ENCODE results near the gene JHY. TPM values are rescaled to one million over a fixed set of nuclear protein-coding genes. Genes with fewer than 3 reads are reported as not detected.

JHY gene
- total RNA-seq, 1 experiment from 2014 or later: 0.34 TPM

GRCh38 chr11:122871302-122871701, 11.3 kb upstream of the JHY start:
- Histone ChIP-seq H3K4me1 (0 out of 2 replicates have a peak, but pooled peaks cover 7% of the 10 kb centered on the region), H3K36me3 (ENCODE audit: control insufficient read depth, insufficient read depth, low read length) (no peaks in the 10 kb centered on the region), H3K9me3 (no peaks in the 10 kb centered on the region), H3K4me3 (ENCODE audit: low read depth, low read length) (no peak overlapping the region), H3K27me3 (replicated peaks; ENCODE audit: control insufficient read depth, insufficient read depth, low read length) (no peaks in the 10 kb centered on the region; the same call in 1 of the 2 replicates)
- intact Hi-C loops (cut with micrococcal nuclease; ENCODE audit: unreplicated experiment): no loop called here
- POLR2A ChIA-PET: no interaction called here
- no peak for DNase-seq
- no peak for TF ChIP-seq CTCF (IDR thresholded peaks at IDR 0.05; ENCODE audit: insufficient read depth in 1 of 2, low read depth in 1 of 2, low read length in 1 of 2, severe bottlenecking in 1 of 2, unreplicated experiment in 1 of 2)
- peaks cover 10% of the 10 kb centered on the region for H3K27me3 Mint-ChIP-seq (ENCODE audit: insufficient read depth, unreplicated experiment)
- H3K4me1 Mint-ChIP-seq (ENCODE audit: low read depth, unreplicated experiment): no peaks in the 10 kb centered on the region
- no peaks in the 10 kb centered on the region for H3K36me3 Mint-ChIP-seq (ENCODE audit: insufficient read depth, unreplicated experiment)
- BruUV-seq (replicated peaks): no TSS peak
- CTCF ChIA-PET: interaction anchor here (0.9 kb wide), 1 partner anchor 150 kb away, joined by 3 read pairs; no protein-coding TSS in a partner anchor
- no peak overlapping the region for H3K27ac Mint-ChIP-seq (ENCODE audit: unreplicated experiment)
- H3K4me3 Mint-ChIP-seq (ENCODE audit: unreplicated experiment): no peak overlapping the region
- no peaks in the 10 kb centered on the region for H3K9me3 Mint-ChIP-seq (ENCODE audit: unreplicated experiment)

DNA sequence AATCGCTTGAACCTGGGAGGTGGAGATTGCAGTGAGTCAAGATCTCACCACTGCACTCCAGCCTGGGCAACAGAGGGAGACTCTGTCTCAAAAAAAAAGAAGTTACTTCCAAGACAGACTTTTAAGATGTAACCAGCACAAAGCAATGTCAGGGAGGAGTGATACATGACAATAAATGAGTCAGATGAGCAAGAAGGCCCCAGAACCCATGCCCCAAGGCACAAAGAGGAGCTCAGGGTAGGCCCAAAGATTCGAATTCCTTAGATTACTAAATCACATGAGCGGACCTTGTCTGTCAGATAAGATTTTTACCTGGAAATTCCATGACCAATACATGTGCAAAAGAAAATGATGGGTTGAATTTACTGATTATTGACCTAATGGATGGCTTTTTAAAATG, 10.5 kb upstream of the JHY start:
- H3K9me3 Mint-ChIP-seq (ENCODE audit: unreplicated experiment): no peaks in the 10 kb centered on the region
- TF ChIP-seq CTCF (IDR thresholded peaks at IDR 0.05; ENCODE audit: insufficient read depth in 1 of 2, low read depth in 1 of 2, low read length in 1 of 2, severe bottlenecking in 1 of 2, unreplicated experiment in 1 of 2): no peak
- Histone ChIP-seq H3K9me3 (no peaks in the 10 kb centered on the region), H3K36me3 (ENCODE audit: control insufficient read depth, insufficient read depth, low read length) (no peaks in the 10 kb centered on the region), H3K4me3 (ENCODE audit: low read depth, low read length) (no peak overlapping the region), H3K4me1 (0 out of 2 replicates have a peak, but pooled peaks cover 7% of the 10 kb centered on the region), H3K27me3 (replicated peaks; ENCODE audit: control insufficient read depth, insufficient read depth, low read length) (no peaks in the 10 kb centered on the region; the same call in 1 of the 2 replicates)
- DNase-seq: peak; percentile 38 to 56
- H3K27me3 Mint-ChIP-seq (ENCODE audit: insufficient read depth, unreplicated experiment): peaks cover 10% of the 10 kb centered on the region
- H3K36me3 Mint-ChIP-seq (ENCODE audit: insufficient read depth, unreplicated experiment): no peaks in the 10 kb centered on the region
- no peaks in the 10 kb centered on the region for H3K4me1 Mint-ChIP-seq (ENCODE audit: low read depth, unreplicated experiment)
- H3K27ac Mint-ChIP-seq (ENCODE audit: unreplicated experiment): no peak overlapping the region
- no peak overlapping the region for H3K4me3 Mint-ChIP-seq (ENCODE audit: unreplicated experiment)
- ChIA-PET CTCF (interaction anchor here (0.9 to 1.1 kb wide), 2 partner anchors 9 to 149 kb away, joined by 3 to 5 read pairs; no protein-coding TSS in a partner anchor), POLR2A (interaction anchor here (0.6 kb wide), 1 partner anchor 8 kb away, joined by 3 read pairs; no protein-coding TSS in a partner anchor)
- no TSS peak for BruUV-seq (replicated peaks)
- intact Hi-C loops (cut with micrococcal nuclease; ENCODE audit: unreplicated experiment): no loop called here

GRCh38 chr11:122874991-122875390, 7.6 kb upstream of the JHY start:
- intact Hi-C loops (cut with micrococcal nuclease; ENCODE audit: unreplicated experiment): no loop called here
- Mint-ChIP-seq H3K27ac (ENCODE audit: unreplicated experiment) (no peak overlapping the region), H3K4me3 (ENCODE audit: unreplicated experiment) (no peak overlapping the region), H3K4me1 (ENCODE audit: low read depth, unreplicated experiment) (no peaks in the 10 kb centered on the region), H3K9me3 (ENCODE audit: unreplicated experiment) (no peaks in the 10 kb centered on the region), H3K36me3 (ENCODE audit: insufficient read depth, unreplicated experiment) (no peaks in the 10 kb centered on the region), H3K27me3 (ENCODE audit: insufficient read depth, unreplicated experiment) (peaks cover 11% of the 10 kb centered on the region)
- no peak for DNase-seq
- no peak for TF ChIP-seq CTCF (IDR thresholded peaks at IDR 0.05; ENCODE audit: insufficient read depth in 1 of 2, low read depth in 1 of 2, low read length in 1 of 2, severe bottlenecking in 1 of 2, unreplicated experiment in 1 of 2)
- ChIA-PET CTCF (no interaction called here), POLR2A (no interaction called here)
- BruUV-seq (replicated peaks): no TSS peak
- Histone ChIP-seq H3K4me1 (0 out of 2 replicates have a peak, but pooled peaks cover 7% of the 10 kb centered on the region), H3K27me3 (replicated peaks; ENCODE audit: control insufficient read depth, insufficient read depth, low read length) (0 out of 2 replicates have a peak, but pooled peaks cover 1% of the 10 kb centered on the region), H3K9me3 (no peaks in the 10 kb centered on the region), H3K4me3 (ENCODE audit: low read depth, low read length) (no peak overlapping the region), H3K36me3 (ENCODE audit: control insufficient read depth, insufficient read depth, low read length) (no peaks in the 10 kb centered on the region)

Measured in Caco-2 (cell line).